ENCODE results near the gene WDR6. TPM values are rescaled to one million over a fixed set of nuclear protein-coding genes. Genes with fewer than 3 reads are reported as not detected.

The WDR6 gene
- total and polyA plus RNA-seq, 3 experiments from 2014 or later = 82.9 to 167 (median 158) TPM

GRCh38 chr3:49021213-49021812, 14.1 kb downstream of the WDR6 start:
- H3K9me3 Mint-ChIP-seq = no peaks in the 10 kb centered on the region
- H3K36me3 Mint-ChIP-seq = peaks cover 0 to 56% (median 10%) of the 10 kb centered on the region in 3 donors
- Histone ChIP-seq H3K4me1 (ENCODE audit: insufficient read depth, low read length) (peaks cover 38% of the 10 kb centered on the region), H3K9me3 (ENCODE audit: low read length) (no peaks in the 10 kb centered on the region), H3K36me3 (ENCODE audit: insufficient read depth, low read length) (peaks cover 22% of the 10 kb centered on the region), H3K4me3 (ENCODE audit: low read length) (peak overlapping the region; percentile 95), H3K27ac (ENCODE audit: low read depth, low read length) (peak overlapping the region; percentile 99), H3K27me3 (ENCODE audit: insufficient read depth, low read length, poor library complexity, severe bottlenecking) (no peaks in the 10 kb centered on the region)
- POLR2A ChIA-PET = interaction anchor here (0.5 to 4.6 kb wide), 10 partner anchors 8 to 1329 kb away, joined by 3 to 79 read pairs (median 6); partner anchors contain the start of genes NPRL2, P4HTM, QRICH1 and RHOA
- peak overlapping the region; percentile 91 to 97 (median 95) for H3K4me3 Mint-ChIP-seq
- peaks cover 0 to 2% of the 10 kb centered on the region in 2 donors for H3K27me3 Mint-ChIP-seq
- H3K4me1 Mint-ChIP-seq = peaks cover 30 to 65% (median 36%) of the 10 kb centered on the region in 3 donors
- CTCF ChIA-PET = interaction anchor here (0.8 to 7.7 kb wide), 18 partner anchors 10 to 328 kb away, joined by 3 to 121 read pairs (median 5); partner anchors contain the start of genes KLHDC8B, P4HTM, QARS1 and QRICH1
- DNase-seq = peak; percentile 97 to 99 (median 98)
- H3K27ac Mint-ChIP-seq = peak overlapping the region; percentile 95 to 99 (median 96)

GRCh38 chr3:49021813-49022687, 14.9 kb downstream of the WDR6 start, which contains the start of gene NDUFAF3:
Gene NDUFAF3 (plus strand): TSS chr3:49022121. CDS start chr3:49022145, 24 bp downstream.
- Mint-ChIP-seq H3K27ac (peak within 1 kb of the TSS; percentile 95 to 99 (median 98)), H3K27me3 (peaks cover 0 to 2% of the 10 kb centered on the region in 2 donors), H3K4me3 (peak within 1 kb of the TSS; percentile 91 to 97 (median 95)), H3K9me3 (no peaks in the 10 kb centered on the region), H3K4me1 (peaks cover 30 to 73% (median 36%) of the 10 kb centered on the region in 3 donors), H3K36me3 (peaks cover 0 to 61% (median 10%) of the 10 kb centered on the region in 3 donors)
- Histone ChIP-seq H3K36me3 (ENCODE audit: insufficient read depth, low read length) (peaks cover 27% of the 10 kb centered on the region), H3K27ac (ENCODE audit: low read depth, low read length) (peak within 1 kb of the TSS; percentile 99), H3K4me3 (ENCODE audit: low read length) (peak within 1 kb of the TSS; percentile 95), H3K4me1 (ENCODE audit: insufficient read depth, low read length) (peaks cover 38% of the 10 kb centered on the region), H3K9me3 (ENCODE audit: low read length) (no peaks in the 10 kb centered on the region), H3K27me3 (ENCODE audit: insufficient read depth, low read length, poor library complexity, severe bottlenecking) (no peaks in the 10 kb centered on the region)
- peak; percentile 88 to 93 (median 90) for DNase-seq
- CTCF ChIA-PET = interaction anchor here (0.8 to 7.7 kb wide), 19 partner anchors 9 to 327 kb away, joined by 3 to 121 read pairs (median 5); partner anchors contain the start of genes KLHDC8B, P4HTM, QARS1 and QRICH1
- POLR2A ChIA-PET = interaction anchor here (0.5 to 4.6 kb wide), 17 partner anchors 8 to 1328 kb away, joined by 3 to 79 read pairs (median 4); partner anchors contain the start of genes NPRL2, P4HTM, QRICH1 and RHOA

- no peaks in the 10 kb centered on the region for H3K9me3 Mint-ChIP-seq
- H3K27me3 Mint-ChIP-seq = peaks cover 0 to 2% of the 10 kb centered on the region in 2 donors
- CTCF ChIA-PET = interaction anchor here (0.8 to 7.7 kb wide), 18 partner anchors 9 to 317 kb away, joined by 3 to 121 read pairs (median 5); partner anchors contain the start of genes KLHDC8B, P4HTM, QARS1 and QRICH1
- Histone ChIP-seq H3K27me3 (ENCODE audit: insufficient read depth, low read length, poor library complexity, severe bottlenecking) (no peaks in the 10 kb centered on the region), H3K4me3 (ENCODE audit: low read length) (peak overlapping the region; percentile 95), H3K36me3 (ENCODE audit: insufficient read depth, low read length) (peaks cover 27% of the 10 kb centered on the region), H3K4me1 (ENCODE audit: insufficient read depth, low read length) (peaks cover 31% of the 10 kb centered on the region), H3K9me3 (ENCODE audit: low read length) (no peaks in the 10 kb centered on the region), H3K27ac (ENCODE audit: low read depth, low read length) (peak overlapping the region; percentile 99)
- peaks cover 30 to 70% (median 34%) of the 10 kb centered on the region in 3 donors for H3K4me1 Mint-ChIP-seq
- peaks cover 0 to 58% (median 10%) of the 10 kb centered on the region in 3 donors for H3K36me3 Mint-ChIP-seq
- peak overlapping the region; percentile 95 to 98 (median 98) for H3K27ac Mint-ChIP-seq
- H3K4me3 Mint-ChIP-seq = peak overlapping the region; percentile 89 to 97 (median 94)
- POLR2A ChIA-PET = interaction anchor here (0.7 to 4.6 kb wide), 7 partner anchors 14 to 98 kb away, joined by 3 to 79 read pairs (median 8); partner anchors contain the start of genes P4HTM, QRICH1, USP19 and WDR6
- DNase-seq = no peak
Observed at GRCh38 chr3:49022688-49023171, 15.5 kb downstream of the WDR6 start.

GRCh38 chr3:49023775-49024174, 16.6 kb downstream of the WDR6 start:
- ChIA-PET POLR2A (interaction anchor here (0.6 to 4.6 kb wide), 3 partner anchors 15 to 70 kb away, joined by 3 to 45 read pairs (median 35); partner anchors contain the start of genes P4HTM and QRICH1), CTCF (interaction anchor here (1.1 to 7.7 kb wide), 5 partner anchors 14 to 70 kb away, joined by 3 to 121 read pairs (median 7); partner anchors contain the start of genes P4HTM, QRICH1 and WDR6)
- peaks cover 38% of the 10 kb centered on the region for H3K4me1 ChIP-seq (ENCODE audit: insufficient read depth, low read length)
- H3K4me3 ChIP-seq (ENCODE audit: low read length) = no peak overlapping the region
- peaks cover 27% of the 10 kb centered on the region for H3K36me3 ChIP-seq (ENCODE audit: insufficient read depth, low read length)
- Mint-ChIP-seq H3K9me3 (no peaks in the 10 kb centered on the region), H3K27me3 (peaks cover 0 to 2% of the 10 kb centered on the region in 2 donors), H3K27ac (peak overlapping the region in 7 of 8 donors; percentile 29 to 98 (median 71)), H3K4me3 (peak overlapping the region; percentile 27 to 97 (median 89)), H3K36me3 (peaks cover 0 to 55% (median 10%) of the 10 kb centered on the region in 3 donors), H3K4me1 (peaks cover 38 to 76% (median 42%) of the 10 kb centered on the region in 3 donors)
- DNase-seq = no peak
- H3K27me3 ChIP-seq (ENCODE audit: insufficient read depth, low read length, poor library complexity, severe bottlenecking) = no peaks in the 10 kb centered on the region
- no peak overlapping the region for H3K27ac ChIP-seq (ENCODE audit: low read depth, low read length)
- H3K9me3 ChIP-seq (ENCODE audit: low read length) = no peaks in the 10 kb centered on the region

GRCh38 chr3:49024449-49024848, 17.3 kb downstream of the WDR6 start:
- H3K27me3 ChIP-seq (ENCODE audit: insufficient read depth, low read length, poor library complexity, severe bottlenecking) = no peaks in the 10 kb centered on the region
- H3K9me3 ChIP-seq (ENCODE audit: low read length) = no peaks in the 10 kb centered on the region
- POLR2A ChIA-PET = interaction anchor here (0.6 to 4.6 kb wide), 2 partner anchors 16 to 35 kb away, joined by 3 to 45 read pairs; partner anchors contain the start of gene P4HTM
- peaks cover 34% of the 10 kb centered on the region for H3K4me1 ChIP-seq (ENCODE audit: insufficient read depth, low read length)
- Mint-ChIP-seq H3K27ac (peak overlapping the region in 4 of 8 donors; percentile 17 to 95 (median 62)), H3K36me3 (peaks cover 0 to 59% (median 10%) of the 10 kb centered on the region in 3 donors), H3K9me3 (peaks cover 0 to 2% (median 0%) of the 10 kb centered on the region in 5 donors), H3K4me3 (peak overlapping the region in 2 of 7 donors; percentile 68 to 87), H3K4me1 (peaks cover 41 to 80% (median 46%) of the 10 kb centered on the region in 3 donors), H3K27me3 (peaks cover 0 to 2% of the 10 kb centered on the region in 2 donors)
- H3K27ac ChIP-seq (ENCODE audit: low read depth, low read length) = no peak overlapping the region
- no peak overlapping the region for H3K4me3 ChIP-seq (ENCODE audit: low read length)
- CTCF ChIA-PET = interaction anchor here (1.1 to 7.7 kb wide), 4 partner anchors 15 to 69 kb away, joined by 3 to 121 read pairs (median 16); partner anchors contain the start of genes QRICH1 and WDR6
- no peak for DNase-seq
- H3K36me3 ChIP-seq (ENCODE audit: insufficient read depth, low read length) = peaks cover 27% of the 10 kb centered on the region

- Mint-ChIP-seq H3K27me3 (peaks cover 0 to 2% of the 10 kb centered on the region in 2 donors), H3K36me3 (peaks cover 0 to 65% (median 10%) of the 10 kb centered on the region in 3 donors), H3K9me3 (peaks cover 0 to 2% (median 0%) of the 10 kb centered on the region in 5 donors), H3K4me3 (peak overlapping the region in 2 of 7 donors; percentile 68 to 87), H3K27ac (peak overlapping the region in 5 of 8 donors; percentile 26 to 95 (median 61)), H3K4me1 (peaks cover 37 to 76% (median 42%) of the 10 kb centered on the region in 3 donors)
- no peak overlapping the region for H3K4me3 ChIP-seq (ENCODE audit: low read length)
- ChIA-PET CTCF (interaction anchor here (1.1 to 7.7 kb wide), 2 partner anchors 16 to 37 kb away, joined by 5 to 121 read pairs; partner anchors contain the start of gene WDR6), POLR2A (interaction anchor here (1.3 to 4.6 kb wide), 2 partner anchors 36 to 69 kb away, joined by 3 to 45 read pairs; partner anchors contain the start of genes P4HTM and QRICH1)
- peaks cover 30% of the 10 kb centered on the region for H3K4me1 ChIP-seq (ENCODE audit: insufficient read depth, low read length)
- H3K9me3 ChIP-seq (ENCODE audit: low read length) = no peaks in the 10 kb centered on the region
- no peak overlapping the region for H3K27ac ChIP-seq (ENCODE audit: low read depth, low read length)
- no peaks in the 10 kb centered on the region for H3K27me3 ChIP-seq (ENCODE audit: insufficient read depth, low read length, poor library complexity, severe bottlenecking)
- peaks cover 27% of the 10 kb centered on the region for H3K36me3 ChIP-seq (ENCODE audit: insufficient read depth, low read length)
- DNase-seq = peak in 1 of 5 donors; percentile 43
Observed at GRCh38 chr3:49025005-49025792, 18.0 kb downstream of the WDR6 start.
